HG02870 (cell line): ENCODE results near the gene APOL1.
"Not testable (repeated sequence)": the region's sequence is repeated elsewhere in the genome, so short reads cannot be mapped to it uniquely, and the experiment has no call there.

Experiments
- ATAC-seq: cut with Tn5 transposase; IDR thresholded peaks from one replicate; pipeline ENCODE4 v1.9.1; 2021; ENCODE audit warnings: mild to moderate bottlenecking, moderate library complexity; ENCODE audit not compliant: unreplicated experiment

Gene APOL1

DNA sequence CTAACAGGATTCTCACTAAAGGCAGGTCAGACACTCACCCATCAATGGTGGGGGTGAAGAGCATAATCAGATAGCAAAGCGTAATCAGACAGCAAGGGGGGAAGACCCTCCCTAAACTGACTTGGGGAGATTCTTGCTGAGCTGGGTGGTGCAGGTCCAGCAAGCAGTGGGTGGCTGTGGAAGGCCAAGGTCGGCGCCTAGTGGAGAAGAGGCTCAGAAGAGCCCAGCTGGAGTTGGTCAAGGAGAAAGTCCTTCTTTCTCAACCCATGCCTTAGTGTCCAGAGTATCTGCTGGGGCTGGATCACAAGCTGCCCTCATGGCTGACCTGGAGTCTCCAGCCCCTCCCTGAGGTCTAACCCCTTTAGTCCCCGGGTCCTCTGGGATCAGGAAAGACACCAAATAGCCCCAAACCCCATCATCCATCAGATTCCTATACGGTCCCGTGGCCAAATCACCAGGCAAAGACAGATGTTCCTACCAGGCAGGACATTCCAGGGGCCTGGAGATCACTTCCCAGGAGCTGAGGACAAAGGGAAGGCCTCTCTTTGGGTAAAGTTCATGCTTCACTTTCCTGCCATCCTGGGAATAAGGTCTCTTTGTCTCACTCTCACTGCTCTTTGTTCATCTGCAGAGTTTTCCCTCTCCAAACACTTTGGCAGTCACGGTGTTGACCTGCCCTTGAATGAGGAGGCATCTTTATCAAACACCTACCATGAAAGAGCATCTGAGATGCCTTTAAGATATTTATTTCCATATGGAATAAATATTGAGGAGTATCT is 11.1 kb downstream of the APOL1 start:
- ATAC-seq, result not testable (repeated sequence)

DNA sequence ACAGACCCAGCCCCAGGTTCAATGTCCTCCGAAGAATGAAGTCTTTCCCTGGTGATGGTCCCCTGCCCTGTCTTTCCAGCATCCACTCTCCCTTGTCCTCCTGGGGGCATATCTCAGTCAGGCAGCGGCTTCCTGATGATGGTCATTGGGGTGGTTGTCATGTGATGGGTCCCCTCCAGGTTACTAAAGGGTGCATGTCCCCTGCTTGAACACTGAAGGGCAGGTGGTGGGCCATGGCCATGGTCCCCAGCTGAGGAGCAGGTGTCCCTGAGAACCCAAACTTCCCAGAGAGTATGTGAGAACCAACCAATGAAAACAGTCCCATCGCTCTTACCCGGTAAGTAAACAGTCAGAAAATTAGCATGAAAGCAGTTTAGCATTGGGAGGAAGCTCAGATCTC is 14.1 kb downstream of the APOL1 start:
- ATAC-seq, result no peak

DNA sequence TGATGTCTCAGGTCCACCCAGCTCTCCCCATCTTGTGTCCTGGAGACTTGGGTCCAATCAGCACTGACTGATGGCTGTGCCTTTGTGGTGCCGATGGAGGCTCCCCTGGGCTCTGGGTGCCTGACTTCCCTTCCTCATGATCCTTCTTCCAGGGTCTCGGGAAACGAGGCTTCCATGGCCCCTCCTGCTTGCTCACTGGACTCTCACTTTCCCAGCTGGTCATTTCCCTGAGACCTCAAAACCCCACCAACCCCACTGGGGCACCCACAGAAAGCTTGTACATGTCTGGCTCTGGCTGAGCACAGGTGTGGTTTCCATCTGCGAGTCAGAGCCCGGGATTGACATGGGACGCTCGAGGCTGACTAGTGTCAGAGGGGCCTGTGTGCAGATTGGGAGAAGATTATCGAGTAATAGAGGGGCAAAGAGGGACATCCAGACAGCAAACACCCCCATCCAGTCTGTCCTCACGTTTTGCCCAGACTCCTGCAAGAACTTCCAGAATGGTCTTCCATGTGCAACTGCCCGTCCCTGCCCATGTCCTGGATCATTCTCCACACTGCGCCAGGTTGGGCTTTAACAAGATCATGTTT is 15.1 kb downstream of the APOL1 start:
- no peak for ATAC-seq

DNA sequence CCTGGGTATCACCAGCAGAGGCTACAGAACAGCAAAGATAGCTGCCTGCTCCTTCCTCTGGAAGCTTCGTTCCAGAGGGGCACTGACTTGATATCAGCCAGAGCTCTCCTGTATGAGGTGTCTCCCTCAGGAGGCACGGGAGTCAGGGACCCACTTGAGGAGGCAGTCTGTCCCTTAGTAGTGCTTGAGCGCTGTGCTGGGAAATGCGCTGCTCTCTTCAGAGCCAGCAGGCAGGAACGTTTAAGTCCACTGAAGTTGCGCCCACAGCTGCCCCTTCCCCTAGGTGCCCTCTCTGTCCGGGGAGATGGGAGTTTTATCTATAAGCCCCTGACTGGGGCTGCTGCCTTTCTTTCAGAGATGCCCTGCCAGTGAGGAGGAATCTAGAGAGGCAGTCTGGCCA is 18.3 kb downstream of the APOL1 start:
- not testable (repeated sequence) for ATAC-seq

DNA sequence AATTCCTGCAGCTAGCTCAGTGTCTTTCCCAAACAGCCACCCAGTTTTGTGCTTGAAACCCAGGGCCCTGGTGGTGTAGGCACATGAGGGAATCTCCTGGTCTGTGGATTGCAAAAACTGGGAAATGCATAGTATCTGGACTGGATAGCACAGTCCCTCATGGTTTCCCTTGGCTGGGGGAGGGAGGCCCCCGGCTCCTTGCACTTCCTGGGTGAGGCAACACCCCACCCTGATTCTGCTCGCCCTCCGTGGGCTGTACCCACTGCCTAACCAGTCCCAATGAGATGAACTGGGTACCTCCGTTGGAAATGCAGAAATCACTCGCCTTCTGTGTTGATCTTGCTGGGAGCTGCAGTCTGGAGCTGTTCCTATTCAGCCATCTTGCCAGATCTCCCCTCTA is 19.0 kb downstream of the APOL1 start:
- ATAC-seq, result not testable (repeated sequence)

DNA sequence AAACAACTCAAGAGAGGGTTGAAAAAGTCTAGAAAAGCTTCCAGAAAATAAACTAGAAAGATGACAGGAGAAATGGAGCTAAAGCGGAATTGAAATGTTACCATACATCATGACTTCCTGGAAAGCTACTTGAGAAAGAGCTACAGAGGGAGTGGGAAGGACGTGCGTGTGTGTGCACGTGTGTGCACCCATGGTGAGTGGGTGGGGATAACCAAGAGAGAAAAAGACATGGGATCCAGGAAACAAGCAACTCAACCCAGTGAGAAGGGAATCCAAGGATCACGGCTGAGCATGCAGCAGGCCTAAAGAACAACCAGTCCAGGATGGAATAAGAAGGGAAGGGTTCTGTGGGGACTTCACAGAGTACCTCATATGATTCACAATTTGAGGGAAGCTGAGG is 21.6 kb downstream of the APOL1 start:
- ATAC-seq, result no peak

DNA sequence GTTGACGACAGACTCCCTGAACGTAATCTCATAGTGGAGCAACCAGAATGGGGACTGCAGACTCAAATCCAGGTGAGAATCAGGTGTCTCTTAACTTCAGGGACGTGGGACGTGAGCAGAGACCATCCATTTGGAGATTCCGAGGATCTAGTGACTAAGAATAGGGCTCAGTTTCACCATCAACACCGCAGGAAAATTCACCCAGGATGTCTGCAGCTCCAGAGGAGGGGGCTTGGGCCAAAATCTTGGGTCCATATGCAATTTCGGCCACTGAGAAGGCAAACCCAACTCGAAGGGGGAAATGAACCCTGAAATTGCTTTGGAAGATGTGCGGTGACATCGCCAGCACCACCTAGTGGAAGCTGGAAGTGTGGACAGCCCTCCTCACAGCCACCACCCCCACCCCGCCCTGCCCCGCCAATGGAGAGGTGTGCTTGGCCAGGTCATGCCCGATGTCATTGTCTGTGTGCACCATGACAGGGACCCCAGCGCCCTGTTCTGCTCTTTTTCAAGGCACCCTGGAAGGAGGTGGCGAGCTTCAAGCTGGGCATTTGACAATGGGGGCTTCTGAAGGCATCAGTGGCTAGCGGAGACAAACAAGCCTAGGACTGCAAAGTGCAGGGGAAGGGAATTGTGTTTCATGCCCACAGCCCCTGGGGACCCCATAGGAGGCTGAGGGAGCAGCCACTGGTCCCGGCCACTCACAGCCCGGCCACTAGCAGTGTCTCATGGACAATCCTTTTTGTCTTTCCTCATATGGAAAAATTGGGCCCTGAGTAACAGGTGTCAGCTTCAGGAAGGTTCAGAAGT is 24.8 kb downstream of the APOL1 start:
- no peak for ATAC-seq

DNA sequence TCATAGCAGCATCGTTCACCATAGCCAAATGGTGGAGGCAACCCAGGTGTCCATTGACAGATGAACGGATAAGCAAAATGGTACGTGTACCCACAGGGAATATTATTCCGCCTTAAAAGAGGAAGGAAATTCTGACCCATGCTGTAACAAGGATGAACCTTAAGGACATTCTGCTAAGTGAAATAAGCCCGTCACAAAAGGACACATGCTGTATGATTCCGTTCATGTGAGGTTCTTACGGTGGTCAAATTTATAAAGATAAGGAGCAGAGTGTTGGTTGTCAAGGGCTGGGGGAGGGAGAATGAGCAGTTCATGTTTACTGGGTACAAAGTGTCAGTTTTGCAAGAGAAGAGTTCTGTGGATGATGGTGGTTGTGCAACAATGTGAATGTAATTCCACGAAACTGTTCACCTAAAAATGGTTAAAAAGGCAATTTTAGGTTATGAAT is 26.3 kb downstream of the APOL1 start:
- ATAC-seq, result no peak

DNA sequence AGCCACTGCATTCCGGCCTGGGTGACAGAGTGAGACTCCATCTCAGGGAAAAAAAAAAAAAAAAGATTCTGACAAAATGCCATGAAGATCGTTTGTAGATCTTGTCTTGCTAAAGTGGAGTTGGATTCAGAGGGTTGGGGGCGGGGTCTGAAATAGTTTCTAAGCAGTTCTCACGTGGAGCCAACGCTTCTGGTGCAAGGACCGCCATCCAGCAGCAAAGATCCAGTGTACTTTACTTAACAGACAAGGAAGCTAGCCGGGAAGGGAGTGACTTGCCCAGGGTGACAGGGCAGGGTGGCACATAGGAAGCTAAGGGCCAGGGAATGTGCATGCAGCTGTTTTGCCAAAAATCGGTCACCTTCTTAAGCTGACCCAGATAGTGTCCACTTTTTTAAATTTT is 27.4 kb downstream of the APOL1 start:
- ATAC-seq, result no peak

DNA sequence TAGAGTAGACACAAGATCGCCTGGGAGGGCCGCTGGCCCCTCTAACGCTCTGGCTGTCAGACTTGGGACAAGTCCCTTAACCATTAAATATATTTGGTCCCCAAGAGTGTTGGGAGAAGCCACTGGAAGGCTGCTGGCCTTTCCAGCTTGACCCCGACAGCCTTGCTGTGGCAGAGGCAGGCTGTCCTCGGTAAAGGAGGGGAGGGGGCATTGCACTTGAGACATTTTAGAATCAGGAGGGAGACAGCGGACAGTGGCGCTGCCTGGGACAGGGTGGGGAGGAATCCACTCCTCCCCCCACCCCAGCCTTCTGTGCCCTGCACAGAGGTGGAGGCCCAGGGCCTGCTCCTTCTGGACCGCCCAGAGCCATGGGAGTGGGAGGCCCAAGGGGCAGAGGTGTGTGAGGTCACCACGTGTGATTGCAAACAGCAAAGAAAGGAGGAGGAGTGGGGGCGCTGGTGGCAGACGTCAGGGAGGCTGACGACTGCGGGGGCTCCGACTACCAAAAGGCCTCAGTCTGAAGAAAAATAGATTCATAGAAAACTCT is 28.9 kb downstream of the APOL1 start:
- no peak for ATAC-seq

DNA sequence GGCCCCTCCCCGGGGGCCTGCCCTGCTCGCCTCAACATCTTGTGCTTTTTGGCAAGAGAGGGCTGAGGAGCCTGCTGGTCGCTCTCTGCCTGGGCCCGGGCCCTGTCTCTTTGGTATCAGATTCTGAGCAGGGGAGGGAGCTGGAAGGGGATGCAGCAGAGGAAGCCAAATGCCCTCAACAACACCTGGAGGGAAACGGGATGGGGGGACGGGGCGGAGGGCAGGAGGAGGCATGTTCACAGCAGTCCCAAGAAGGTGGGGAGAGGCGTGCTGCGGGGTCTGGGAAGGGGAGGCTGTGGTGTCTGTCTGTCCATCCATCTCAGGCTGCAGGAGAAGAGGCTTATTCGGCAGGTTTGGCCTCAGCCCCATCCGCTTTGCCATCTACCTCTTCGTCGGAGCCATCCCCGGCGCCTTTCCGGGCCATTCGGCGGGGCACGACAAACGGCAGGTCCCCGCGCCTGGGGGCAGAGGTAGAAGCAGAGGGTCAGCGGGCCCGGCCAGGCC is 29.4 kb downstream of the APOL1 start:
- ATAC-seq, result no peak

DNA sequence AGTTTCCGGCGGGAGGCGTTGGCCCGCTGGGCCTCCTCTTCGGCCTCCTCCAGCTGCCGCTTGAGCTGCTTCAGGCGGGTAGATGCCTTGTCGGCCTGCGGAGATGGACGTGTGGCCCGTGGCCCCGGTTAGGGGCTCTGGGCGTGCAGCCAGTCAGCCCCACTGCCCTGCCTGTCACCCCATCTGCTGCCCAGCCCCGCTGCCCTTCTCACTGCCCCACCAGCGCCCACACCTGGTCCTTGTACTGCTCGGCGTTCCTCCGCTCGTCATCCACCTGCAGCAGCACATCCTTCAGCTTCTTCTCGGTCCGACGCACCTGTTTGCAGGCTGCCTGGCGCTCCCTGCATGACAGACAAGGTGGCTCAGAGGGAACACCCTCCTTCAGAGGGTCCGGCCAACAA is 31.2 kb downstream of the APOL1 start:
- ATAC-seq, result no peak

DNA sequence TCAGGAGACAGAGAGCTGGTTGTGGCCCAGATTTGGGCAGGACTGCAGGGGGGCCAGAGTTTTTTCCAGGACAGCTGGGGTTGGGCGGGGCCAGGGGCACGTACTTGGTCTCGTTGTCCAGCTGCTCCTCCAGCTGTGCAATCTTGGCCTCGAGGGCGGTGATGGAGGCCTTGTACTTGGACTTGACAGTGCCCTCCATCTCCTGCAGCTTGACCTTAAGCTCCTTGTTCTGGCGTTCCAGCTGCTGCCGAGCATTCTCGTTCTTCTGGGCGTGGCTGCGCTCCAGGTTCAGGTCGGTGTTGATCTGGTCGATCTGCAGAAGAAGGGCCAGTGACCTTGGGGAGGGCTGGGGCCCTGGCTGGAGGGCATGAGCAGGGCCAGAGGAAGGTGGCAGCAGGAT is 32.1 kb downstream of the APOL1 start:
- ATAC-seq, result no peak

DNA sequence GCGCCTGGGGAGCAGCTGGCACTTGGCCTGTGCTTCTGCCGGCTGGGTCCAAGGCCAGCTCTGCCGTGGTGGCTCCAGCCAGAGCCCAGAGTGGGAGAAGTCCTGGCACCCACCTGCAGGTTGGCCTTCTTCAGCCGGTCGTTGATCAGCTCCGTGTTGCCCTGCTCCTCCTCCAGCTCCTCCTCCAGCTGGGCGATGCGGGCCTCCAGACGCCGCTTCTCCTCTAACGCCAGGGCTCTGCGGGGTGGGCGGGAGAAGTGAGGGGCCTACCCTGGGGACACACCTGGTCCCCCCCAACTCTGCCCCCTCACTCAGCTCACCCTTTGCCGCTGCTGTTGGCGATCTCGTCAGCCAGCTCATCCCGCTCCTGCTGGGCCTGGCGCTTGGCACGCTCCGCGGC is 32.6 kb downstream of the APOL1 start:
- ATAC-seq, result no peak

DNA sequence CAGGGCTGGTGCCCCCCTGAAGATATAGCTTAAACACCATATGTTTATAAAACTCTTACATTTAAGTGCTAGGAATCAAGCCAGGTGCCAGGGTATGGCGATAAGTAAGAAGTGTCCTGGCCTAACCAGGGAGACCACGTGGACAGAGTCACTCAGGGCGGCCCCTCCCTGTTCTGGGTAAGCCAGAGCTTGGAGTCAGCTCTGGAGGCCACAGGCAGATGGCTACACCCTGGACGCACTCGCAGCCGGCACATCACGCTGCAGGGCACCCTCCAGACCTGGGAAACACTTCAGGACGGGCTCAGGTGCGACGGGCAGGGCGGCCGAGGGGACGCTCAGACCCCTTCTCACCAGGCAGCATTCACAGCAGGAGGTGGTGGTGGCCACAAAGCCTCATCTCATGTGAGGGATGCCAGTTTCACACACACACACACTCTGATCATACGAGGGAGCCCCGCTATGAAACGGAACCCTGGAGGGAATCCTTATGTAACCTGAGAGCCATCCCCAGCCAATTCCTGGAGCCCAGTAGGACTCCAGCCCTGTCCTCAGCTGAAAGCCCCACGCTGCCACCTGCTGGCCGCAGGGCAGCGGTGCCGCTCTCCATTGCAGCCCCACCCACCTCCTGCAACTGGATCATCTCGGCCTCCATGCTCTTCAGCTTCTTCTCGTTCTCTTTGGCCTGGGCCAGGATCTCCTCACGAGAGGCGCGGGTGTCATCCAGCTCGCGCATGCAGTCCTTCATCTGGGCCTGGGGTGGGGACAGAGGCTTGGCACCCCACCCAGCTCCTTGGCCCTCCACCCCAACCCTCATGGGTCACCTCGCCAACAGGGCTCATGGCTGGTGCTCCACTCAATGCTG is 33.4 kb downstream of the APOL1 start:
- no peak for ATAC-seq

DNA sequence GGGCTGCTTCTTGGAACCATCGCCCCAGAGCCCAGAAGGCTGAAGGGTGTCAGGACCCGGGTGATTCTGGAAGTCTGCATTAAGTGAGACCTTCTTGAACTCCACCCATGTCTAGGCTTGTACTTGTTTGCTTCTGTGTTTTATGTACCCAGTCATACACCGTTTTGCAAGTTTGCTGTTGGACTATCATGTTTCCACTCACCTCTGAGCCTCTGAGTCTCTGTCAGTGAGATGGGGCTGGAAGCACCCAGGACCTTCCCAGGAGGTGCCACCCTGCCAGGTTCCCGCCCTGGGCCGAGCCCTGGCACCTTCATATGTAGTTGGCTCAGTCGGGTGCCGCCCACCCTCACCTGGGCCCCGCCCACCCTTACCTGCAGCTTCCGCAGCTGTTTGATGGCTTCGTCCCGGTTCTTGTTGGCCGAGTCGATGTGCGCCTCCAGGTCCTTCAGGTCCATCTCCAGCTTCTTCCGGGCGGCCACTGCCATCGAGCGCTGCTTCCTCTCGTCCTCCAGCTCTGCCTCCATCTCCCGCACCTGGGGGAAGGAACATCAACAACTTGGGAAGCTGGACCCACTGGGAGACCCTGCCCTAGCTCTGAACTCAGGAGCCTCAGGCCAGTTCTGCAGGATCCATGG is 35.1 kb downstream of the APOL1 start:
- no peak for ATAC-seq

DNA sequence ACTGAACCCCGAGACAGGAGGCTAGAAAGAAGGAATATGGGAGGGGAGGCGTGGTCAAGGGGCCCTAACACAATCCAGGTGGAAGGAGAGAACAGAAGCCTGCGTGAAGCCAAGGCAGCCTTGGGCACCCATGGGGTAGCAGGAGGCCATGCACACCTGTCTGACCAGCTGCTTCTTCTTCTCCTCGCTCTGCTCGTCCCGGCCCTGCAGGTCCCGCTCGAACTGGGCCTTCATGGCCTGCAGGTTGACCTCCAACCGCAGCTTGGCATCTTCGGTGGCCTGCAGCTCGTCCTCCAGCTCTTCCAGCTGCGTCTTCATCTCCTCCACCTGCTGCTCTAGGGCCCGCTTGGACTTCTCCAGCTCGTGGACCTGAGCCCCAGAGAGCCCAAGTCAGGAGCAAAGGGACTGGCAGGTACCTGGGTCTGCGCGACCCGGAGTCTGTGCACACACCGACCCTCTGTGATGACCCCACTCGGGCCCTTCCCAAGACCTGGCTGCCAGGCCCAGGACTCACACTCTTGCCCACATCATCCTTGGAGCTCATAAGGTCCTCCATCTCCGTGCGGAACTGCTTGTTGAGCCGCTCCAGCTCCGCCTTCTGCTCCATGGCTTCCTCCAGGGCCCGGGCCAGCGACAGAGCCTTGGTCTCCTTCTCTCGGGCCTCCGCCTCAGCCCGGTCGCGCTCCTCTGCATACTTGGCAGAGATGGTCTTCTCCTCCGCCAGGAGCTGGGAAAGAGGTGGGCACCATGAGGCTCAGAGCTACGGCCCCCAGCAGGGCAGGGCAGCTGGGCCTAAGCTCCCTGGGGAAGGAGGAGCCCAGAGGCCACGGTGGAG is 35.9 kb downstream of the APOL1 start:
- no peak for ATAC-seq

DNA sequence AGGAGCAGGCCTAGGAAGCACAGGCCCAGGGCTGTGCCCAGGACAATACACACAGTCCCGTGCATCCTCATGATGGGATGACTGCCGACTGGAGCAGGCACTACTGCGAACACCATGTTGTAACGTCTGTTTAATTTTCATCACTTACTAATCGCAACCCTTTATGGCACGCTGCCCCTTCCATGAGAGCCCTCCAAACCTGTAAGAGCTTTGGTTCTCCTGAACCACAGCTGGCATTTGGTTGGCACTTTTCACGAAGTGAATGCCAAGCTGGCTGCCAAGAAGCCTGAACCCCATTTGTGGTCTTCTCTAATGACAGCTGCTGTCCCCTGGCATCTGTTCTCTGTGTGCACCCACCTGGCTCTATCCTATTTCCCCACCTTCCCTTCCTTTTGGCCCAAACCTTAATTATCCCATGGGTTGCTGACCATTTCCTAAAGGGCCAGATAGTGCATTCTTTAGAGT is 36.5 kb downstream of the APOL1 start:
- no peak for ATAC-seq

DNA sequence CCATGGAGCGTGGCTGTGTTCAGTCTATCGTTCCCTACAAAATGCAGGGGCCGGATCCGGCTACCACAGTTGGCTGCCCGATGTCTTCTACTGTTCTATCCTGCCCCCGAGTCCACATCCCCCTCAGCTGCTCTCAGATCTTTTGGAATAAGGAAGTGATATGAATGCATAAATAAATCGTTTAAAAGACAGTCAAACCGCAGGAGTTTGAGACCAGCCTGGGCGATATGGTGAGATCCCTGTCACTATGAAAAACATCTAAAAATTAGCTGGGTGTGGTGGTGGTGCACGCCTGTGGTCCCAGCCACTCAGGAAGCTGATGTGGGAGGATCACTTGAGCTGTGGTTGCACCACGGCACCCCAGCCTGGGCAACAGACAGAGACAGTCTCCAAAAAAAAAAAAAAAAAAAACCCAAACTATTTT is 37.0 kb downstream of the APOL1 start:
- not testable (repeated sequence) for ATAC-seq
